K562 (cell line): ENCODE results near the gene BLTP3A. TPM values are rescaled to one million over a fixed set of nuclear protein-coding genes. Genes with fewer than 3 reads are reported as not detected.

Experiments used
- CBFA2T2 ChIP-seq: fragments of 450-650 bp; conservative IDR thresholded peaks from 2 replicates; pipeline ENCODE4 v1.6.1; 2017; ENCODE audit warnings: mild to moderate bottlenecking
- HCFC1 ChIP-seq: IDR thresholded peaks from 2 replicates; pipeline ENCODE4 v1.6.1; 2012; ENCODE audit warnings: low read depth, low read length, improper control_type of control experiment
- LCOR ChIP-seq: sonication (generic); formaldehyde crosslinking; IDR thresholded peaks from 2 replicates; pipeline ENCODE4 v1.8.0; 2022; ENCODE audit warnings: mild to moderate bottlenecking, missing genetic modification reagents
- MEF2D ChIP-seq: conservative IDR thresholded peaks from 2 replicates; pipeline ENCODE4 v1.6.1; 2016; ENCODE audit warnings: low read depth, missing genetic modification characterization, missing compliant biosample characterization
- MEIS2 ChIP-seq: fragments of 450-650 bp; IDR thresholded peaks from 2 replicates; pipeline ENCODE4 v1.6.1; 2014; ENCODE audit warnings: mild to moderate bottlenecking; ENCODE audit not compliant: partially characterized antibody
- MTA3 ChIP-seq: fragments of 450-650 bp; formaldehyde crosslinking; IDR thresholded peaks from 2 replicates; pipeline ENCODE4 v1.6.1; 2017; ENCODE audit warnings: mild to moderate bottlenecking, borderline replicate concordance
- NCOR1 ChIP-seq: fragments of 450-650 bp; IDR thresholded peaks from 2 replicates; pipeline ENCODE4 v1.6.1; 2016; ENCODE audit warnings: mild to moderate bottlenecking, moderate library complexity
- NFATC3 ChIP-seq: fragments of 450-650 bp; IDR thresholded peaks from 2 replicates; pipeline ENCODE4 v1.6.1; 2017; ENCODE audit warnings: mild to moderate bottlenecking
- POLR2G ChIP-seq: fragments of 200-400 bp; formaldehyde crosslinking; IDR thresholded peaks from 2 replicates; pipeline ENCODE4 v1.6.1; 2017; ENCODE audit warnings: low read depth, mild to moderate bottlenecking, antibody characterized with exemption, low read length, moderate library complexity
- PRMT5 ChIP-seq: sonication (generic); formaldehyde crosslinking; IDR thresholded peaks from 2 replicates; pipeline ENCODE4 v1.5.0; 2020; ENCODE audit warnings: missing genetic modification reagents
- PTRF ChIP-seq: fragments of 450-650 bp; IDR thresholded peaks from 2 replicates; pipeline ENCODE4 v1.6.1; 2016; ENCODE audit warnings: mild to moderate bottlenecking, missing genetic modification characterization, missing compliant biosample characterization
- RNF2 ChIP-seq: sonication (generic); IDR thresholded peaks from 2 replicates; pipeline ENCODE4 v1.6.1; 2016
- SP1 ChIP-seq: sonication (generic); formaldehyde crosslinking; IDR thresholded peaks from 2 replicates; pipeline ENCODE4 v1.8.1; 2022; ENCODE audit warnings: mild to moderate bottlenecking, missing genetic modification reagents
- STAG1 ChIP-seq: sonication (generic); formaldehyde crosslinking; IDR thresholded peaks from 2 replicates; pipeline ENCODE4 v1.5.0; 2020; ENCODE audit warnings: missing genetic modification reagents, borderline replicate concordance
- ZC3H11A ChIP-seq: IDR thresholded peaks from 2 replicates; pipeline ENCODE4 v1.6.1; 2012; ENCODE audit warnings: low read depth, low read length, improper control_type of control experiment
- ZNF445 ChIP-seq: fragments of 250-450 bp; sonication (Bioruptor Pico); IDR thresholded peaks from 2 replicates; pipeline ENCODE4 v1.4.0; 2020; ENCODE audit warnings: low read depth, mild to moderate bottlenecking, moderate library complexity
- polyA plus RNA-seq, 8 experiments: library from polyadenylated mRNA; depleted of rRNA in 4 of 8; stranded (reverse) in 5 of 8; unstranded in 3 of 8; fragments of >200 nt; fragmentation: Nextera tagmentation in 2 of 8; fragmentation: Illumina TruSeq in 1 of 8; extraction: Ambion mirVana in 2 of 8; extraction: Trizol in 1 of 8; gene quantifications; 2 replicates each; pipeline versions ENCODE4 v1.2.1 to v1.2.3, GENCODE V29; 2011 to 2014; ENCODE audit warnings: inconsistent platforms in 1 of 8, missing spikeins in 1 of 8
- total RNA-seq, 7 experiments: library from RNA; depleted of rRNA in 6 of 7; stranded (reverse); fragments of >200 nt in 6 of 7; fragmentation: Illumina TruSeq in 2 of 7; extraction: Trizol in 2 of 7; gene quantifications; 2 replicates each; pipeline versions ENCODE4 v1.2.1 to v1.2.3, GENCODE V29; 2011 to 2021; ENCODE audit warnings: low replicate concordance in 1 of 7
- TF ChIP-seq, protein P1 (sequence below): fragments of 200-800 bp; sonication (Bioruptor generic); IDR thresholded peaks from 2 replicates; pipeline ENCODE4 v1.6.1; 2016; ENCODE audit warnings: missing genetic modification characterization, missing compliant biosample characterization
- TF ChIP-seq, protein P2 (sequence below): fragments of 450-650 bp; formaldehyde crosslinking; IDR thresholded peaks from 2 replicates; pipeline ENCODE4 v1.4.0; 2022; ENCODE audit warnings: missing genetic modification characterization
- TF ChIP-seq, protein P3 (sequence below): fragments of 450-650 bp; IDR thresholded peaks from 2 replicates; pipeline ENCODE4 v1.7.1; 2018; ENCODE audit warnings: mild to moderate bottlenecking, low read depth; ENCODE audit not compliant: partially characterized antibody

Gene BLTP3A
- total and polyA plus RNA-seq, 9 of the 15 experiments (the other 6 are each of a cell fraction or from before 2014, with no cell fraction given) = 7.5 to 34.6 (median 15.5) TPM

DNA sequence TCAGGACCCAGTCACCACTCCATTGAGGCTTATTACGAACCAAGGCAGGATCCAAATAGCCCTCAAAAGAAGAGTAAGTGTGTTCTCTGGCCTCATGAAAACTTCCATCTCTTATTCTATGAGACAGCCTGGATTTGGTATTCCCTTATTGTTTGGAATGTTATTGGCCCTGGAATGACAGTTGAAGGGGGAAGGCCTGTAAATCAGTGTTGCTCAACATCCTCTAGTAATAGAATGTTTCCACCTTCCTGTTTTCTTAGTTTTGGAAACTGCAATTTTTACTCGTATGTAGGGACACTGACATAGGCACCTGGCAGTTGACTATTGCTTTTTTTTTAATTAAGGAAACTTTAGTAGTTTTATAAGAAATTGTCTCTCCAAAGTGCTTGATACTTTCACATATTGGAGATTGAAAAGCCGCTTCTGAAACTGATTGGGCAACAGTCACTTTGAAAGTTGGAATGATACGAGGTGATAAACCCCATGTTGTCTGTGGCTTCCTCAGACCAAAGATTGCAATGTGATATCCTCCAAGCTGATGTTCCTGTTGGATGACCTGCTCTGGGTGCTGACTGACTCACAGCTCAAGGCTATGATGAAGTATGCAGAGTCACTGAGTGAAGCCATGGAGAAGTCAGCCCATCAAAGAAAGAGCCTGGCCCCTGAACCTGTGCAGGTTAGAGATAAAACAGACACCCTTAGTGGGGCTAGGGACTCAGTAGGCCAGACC is 43.1 kb downstream of the BLTP3A start (continued):
- no peak for TF ChIP-seq MEF2D (tag)
- TF ChIP-seq PTRF (tag) = no peak
- TF ChIP-seq CBFA2T2 = peak; percentile 62
- TF ChIP-seq LCOR (CRISPR knock-in tag) = no peak
- TF ChIP-seq NFATC3 = no peak
- TF ChIP-seq MEIS2 = peak; percentile 36
- TF ChIP-seq, protein P1, sequence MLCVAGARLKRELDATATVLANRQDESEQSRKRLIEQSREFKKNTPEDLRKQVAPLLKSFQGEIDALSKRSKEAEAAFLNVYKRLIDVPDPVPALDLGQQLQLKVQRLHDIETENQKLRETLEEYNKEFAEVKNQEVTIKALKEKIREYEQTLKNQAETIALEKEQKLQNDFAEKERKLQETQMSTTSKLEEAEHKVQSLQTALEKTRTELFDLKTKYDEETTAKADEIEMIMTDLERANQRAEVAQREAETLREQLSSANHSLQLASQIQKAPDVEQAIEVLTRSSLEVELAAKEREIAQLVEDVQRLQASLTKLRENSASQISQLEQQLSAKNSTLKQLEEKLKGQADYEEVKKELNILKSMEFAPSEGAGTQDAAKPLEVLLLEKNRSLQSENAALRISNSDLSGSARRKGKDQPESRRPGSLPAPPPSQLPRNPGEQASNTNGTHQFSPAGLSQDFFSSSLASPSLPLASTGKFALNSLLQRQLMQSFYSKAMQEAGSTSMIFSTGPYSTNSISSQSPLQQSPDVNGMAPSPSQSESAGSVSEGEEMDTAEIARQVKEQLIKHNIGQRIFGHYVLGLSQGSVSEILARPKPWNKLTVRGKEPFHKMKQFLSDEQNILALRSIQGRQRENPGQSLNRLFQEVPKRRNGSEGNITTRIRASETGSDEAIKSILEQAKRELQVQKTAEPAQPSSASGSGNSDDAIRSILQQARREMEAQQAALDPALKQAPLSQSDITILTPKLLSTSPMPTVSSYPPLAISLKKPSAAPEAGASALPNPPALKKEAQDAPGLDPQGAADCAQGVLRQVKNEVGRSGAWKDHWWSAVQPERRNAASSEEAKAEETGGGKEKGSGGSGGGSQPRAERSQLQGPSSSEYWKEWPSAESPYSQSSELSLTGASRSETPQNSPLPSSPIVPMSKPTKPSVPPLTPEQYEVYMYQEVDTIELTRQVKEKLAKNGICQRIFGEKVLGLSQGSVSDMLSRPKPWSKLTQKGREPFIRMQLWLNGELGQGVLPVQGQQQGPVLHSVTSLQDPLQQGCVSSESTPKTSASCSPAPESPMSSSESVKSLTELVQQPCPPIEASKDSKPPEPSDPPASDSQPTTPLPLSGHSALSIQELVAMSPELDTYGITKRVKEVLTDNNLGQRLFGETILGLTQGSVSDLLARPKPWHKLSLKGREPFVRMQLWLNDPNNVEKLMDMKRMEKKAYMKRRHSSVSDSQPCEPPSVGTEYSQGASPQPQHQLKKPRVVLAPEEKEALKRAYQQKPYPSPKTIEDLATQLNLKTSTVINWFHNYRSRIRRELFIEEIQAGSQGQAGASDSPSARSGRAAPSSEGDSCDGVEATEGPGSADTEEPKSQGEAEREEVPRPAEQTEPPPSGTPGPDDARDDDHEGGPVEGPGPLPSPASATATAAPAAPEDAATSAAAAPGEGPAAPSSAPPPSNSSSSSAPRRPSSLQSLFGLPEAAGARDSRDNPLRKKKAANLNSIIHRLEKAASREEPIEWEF (CRISPR knock-in tag) = no peak
- TF ChIP-seq NCOR1 = 0 out of 2 replicates have a peak, but pooled peaks have one; percentile 23
- no peak for TF ChIP-seq SP1 (CRISPR knock-in tag)
- TF ChIP-seq STAG1 = no peak
- no peak for TF ChIP-seq HCFC1
- TF ChIP-seq, protein P2, sequence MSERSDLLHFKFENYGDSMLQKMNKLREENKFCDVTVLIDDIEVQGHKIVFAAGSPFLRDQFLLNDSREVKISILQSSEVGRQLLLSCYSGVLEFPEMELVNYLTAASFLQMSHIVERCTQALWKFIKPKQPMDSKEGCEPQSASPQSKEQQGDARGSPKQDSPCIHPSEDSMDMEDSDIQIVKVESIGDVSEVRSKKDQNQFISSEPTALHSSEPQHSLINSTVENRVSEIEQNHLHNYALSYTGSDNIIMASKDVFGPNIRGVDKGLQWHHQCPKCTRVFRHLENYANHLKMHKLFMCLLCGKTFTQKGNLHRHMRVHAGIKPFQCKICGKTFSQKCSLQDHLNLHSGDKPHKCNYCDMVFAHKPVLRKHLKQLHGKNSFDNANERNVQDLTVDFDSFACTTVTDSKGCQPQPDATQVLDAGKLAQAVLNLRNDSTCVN (CRISPR knock-in tag) = no peak
- TF ChIP-seq, protein P3, sequence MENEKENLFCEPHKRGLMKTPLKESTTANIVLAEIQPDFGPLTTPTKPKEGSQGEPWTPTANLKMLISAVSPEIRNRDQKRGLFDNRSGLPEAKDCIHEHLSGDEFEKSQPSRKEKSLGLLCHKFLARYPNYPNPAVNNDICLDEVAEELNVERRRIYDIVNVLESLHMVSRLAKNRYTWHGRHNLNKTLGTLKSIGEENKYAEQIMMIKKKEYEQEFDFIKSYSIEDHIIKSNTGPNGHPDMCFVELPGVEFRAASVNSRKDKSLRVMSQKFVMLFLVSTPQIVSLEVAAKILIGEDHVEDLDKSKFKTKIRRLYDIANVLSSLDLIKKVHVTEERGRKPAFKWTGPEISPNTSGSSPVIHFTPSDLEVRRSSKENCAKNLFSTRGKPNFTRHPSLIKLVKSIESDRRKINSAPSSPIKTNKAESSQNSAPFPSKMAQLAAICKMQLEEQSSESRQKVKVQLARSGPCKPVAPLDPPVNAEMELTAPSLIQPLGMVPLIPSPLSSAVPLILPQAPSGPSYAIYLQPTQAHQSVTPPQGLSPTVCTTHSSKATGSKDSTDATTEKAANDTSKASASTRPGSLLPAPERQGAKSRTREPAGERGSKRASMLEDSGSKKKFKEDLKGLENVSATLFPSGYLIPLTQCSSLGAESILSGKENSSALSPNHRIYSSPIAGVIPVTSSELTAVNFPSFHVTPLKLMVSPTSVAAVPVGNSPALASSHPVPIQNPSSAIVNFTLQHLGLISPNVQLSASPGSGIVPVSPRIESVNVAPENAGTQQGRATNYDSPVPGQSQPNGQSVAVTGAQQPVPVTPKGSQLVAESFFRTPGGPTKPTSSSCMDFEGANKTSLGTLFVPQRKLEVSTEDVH = no peak
- TF ChIP-seq MTA3 = no peak
- no peak for TF ChIP-seq ZC3H11A
- no peak for TF ChIP-seq ZNF445 (CRISPR knock-in tag)
- TF ChIP-seq RNF2 = no peak
- no peak for TF ChIP-seq POLR2G
- no peak for TF ChIP-seq PRMT5 (CRISPR knock-in tag)
